Left lung (tissue), 10 donors: ENCODE results near the gene SLN. TPM values are rescaled to one million over a fixed set of nuclear protein-coding genes. Genes with fewer than 3 reads are reported as not detected.

ENCODE experiments used
- ATAC-seq: fragments of 200-7000 bp; cut with Tn5 transposase; one replicate; pipeline ENCODE4 v1.9.1; 2020; ENCODE audit warnings: moderate library complexity
- DNase-seq, 4 donors: peaks; one replicate each; pipeline ENCODE4 v3.0.0-alpha.2; 2013 to 2020
- H3K27ac ChIP-seq, 2 donors: fragments of 200-600 bp; sonication (generic) in 1 of 2; one replicate each; pipeline versions ENCODE4 v1.5.0 to v1.8.0; 2020 to 2021
- H3K27me3 ChIP-seq, 2 donors: fragments of 200-600 bp; sonication (generic) in 1 of 2; one replicate each; pipeline versions ENCODE4 v1.5.0 to v1.8.0; 2020 to 2021
- H3K36me3 ChIP-seq, 2 donors: fragments of 200-600 bp; sonication (generic) in 1 of 2; one replicate each; pipeline versions ENCODE4 v1.5.0 to v1.8.0; 2020 to 2021
- H3K4me1 ChIP-seq, 2 donors: fragments of 200-600 bp; one replicate each; pipeline ENCODE4 v1.8.0; 2021
- H3K4me3 ChIP-seq, 2 donors: fragments of 200-600 bp; sonication (generic) in 1 of 2; one replicate each; pipeline versions ENCODE4 v1.5.0 to v1.8.0; 2020 to 2021; ENCODE audit warnings: mild to moderate bottlenecking in 1 of 2
- H3K9me3 ChIP-seq, 2 donors: fragments of 200-600 bp; sonication (generic) in 1 of 2; one replicate each; pipeline versions ENCODE4 v1.5.0 to v1.8.0; 2020 to 2021
- CTCF ChIP-seq, 2 donors: fragments of 200-600 bp; sonication (generic) in 1 of 2; IDR thresholded peaks; one replicate each; pipeline versions ENCODE4 v1.5.0 to v1.8.0; 2021; ENCODE audit warnings: antibody characterized with exemption in 2 of 2
- intact Hi-C, 2 donors: fragments of 100-400 bp; cut with DNase I; formaldehyde crosslinking; loops; one replicate each; pipeline versions ENCODE4 v1.11.2 to v1.14.2; 2022
- polyA plus RNA-seq, 6 donors: library from polyadenylated mRNA; unstranded; fragments of 120-200 nt; gene quantifications; one replicate each; pipeline ENCODE4 v1.2.1, GENCODE V29; 2013; ENCODE audit not compliant: insufficient read length in 6 of 6
- total RNA-seq, 2 donors: library from RNA; stranded (reverse); fragmentation: NEBNext Ultra II Directional; extraction: Animal tissue kit (Norgen Biotek cat#: 25700); gene quantifications; one replicate each; pipeline ENCODE4 v1.2.1, GENCODE V29; 2021
- donor health status: DM: no; HTN: yes; CAD: no.
- donor health status: DM: no; HTN: no; CAD: no.

Gene SLN
- total and polyA plus RNA-seq, 8 donors: 0.23 to 2.4 (median 0.96) TPM; not detected in 5

DNA sequence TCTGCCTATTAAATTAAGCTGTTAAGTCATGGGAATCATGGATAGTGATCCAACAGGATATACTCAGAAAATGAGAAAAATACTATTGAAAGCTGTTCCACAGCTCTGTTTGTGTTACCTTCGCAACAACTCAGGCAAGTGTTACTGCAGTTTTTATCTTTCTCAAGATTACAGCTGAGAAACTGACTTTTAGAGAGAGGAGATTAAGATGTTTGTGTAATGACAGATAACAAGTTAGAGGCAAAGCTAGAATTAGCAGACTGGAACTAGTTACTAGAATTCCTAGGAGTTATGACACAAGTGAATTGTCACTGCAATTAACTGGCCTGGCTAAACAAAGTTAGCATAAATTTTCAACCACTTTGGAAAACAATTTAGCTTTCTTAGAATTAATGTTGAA, 1.6 kb downstream of the SLN start:
- H3K27ac ChIP-seq: no peak overlapping the region
- TF ChIP-seq CTCF (IDR thresholded peaks at IDR 0.05): no peak
- no peaks in the 10 kb centered on the region for H3K9me3 ChIP-seq
- no peak for ATAC-seq
- H3K4me1 ChIP-seq: no peaks in the 10 kb centered on the region
- no peak for DNase-seq
- H3K36me3 ChIP-seq: no peaks in the 10 kb centered on the region
- intact Hi-C loops: no loop called here
- no peak overlapping the region for H3K4me3 ChIP-seq
- peaks cover 0 to 4% of the 10 kb centered on the region in 2 donors for H3K27me3 ChIP-seq

GRCh38 chr11:107708792-107709191, 3.1 kb downstream of the SLN start:
- peaks cover 0 to 4% of the 10 kb centered on the region in 2 donors for H3K27me3 ChIP-seq
- H3K27ac ChIP-seq: no peak overlapping the region
- no peak for ATAC-seq
- TF ChIP-seq CTCF (IDR thresholded peaks at IDR 0.05): no peak
- no peak overlapping the region for H3K4me3 ChIP-seq
- H3K36me3 ChIP-seq: no peaks in the 10 kb centered on the region
- H3K4me1 ChIP-seq: no peaks in the 10 kb centered on the region
- H3K9me3 ChIP-seq: no peaks in the 10 kb centered on the region
- intact Hi-C loops: no loop called here
- DNase-seq: no peak

- H3K9me3 ChIP-seq: no peaks in the 10 kb centered on the region
- H3K27me3 ChIP-seq: peaks cover 0 to 4% of the 10 kb centered on the region in 2 donors
- no peak overlapping the region for H3K27ac ChIP-seq
- TF ChIP-seq CTCF (IDR thresholded peaks at IDR 0.05): no peak
- intact Hi-C loops: no loop called here
- no peak overlapping the region for H3K4me3 ChIP-seq
- no peak for ATAC-seq
- no peaks in the 10 kb centered on the region for H3K4me1 ChIP-seq
- H3K36me3 ChIP-seq: no peaks in the 10 kb centered on the region
- no peak for DNase-seq
Measured at GRCh38 chr11:107707807-107708206, 4.0 kb downstream of the SLN start.

- Histone ChIP-seq H3K27ac (no peak overlapping the region), H3K27me3 (peaks cover 0 to 4% of the 10 kb centered on the region in 2 donors), H3K36me3 (no peaks in the 10 kb centered on the region), H3K9me3 (no peaks in the 10 kb centered on the region), H3K4me1 (no peaks in the 10 kb centered on the region), H3K4me3 (no peak overlapping the region)
- intact Hi-C loops: no loop called here
- no peak for TF ChIP-seq CTCF (IDR thresholded peaks at IDR 0.05)
- DNase-seq: no peak
- ATAC-seq: no peak
Measured at GRCh38 chr11:107707215-107707671, 4.6 kb downstream of the SLN start.

DNA sequence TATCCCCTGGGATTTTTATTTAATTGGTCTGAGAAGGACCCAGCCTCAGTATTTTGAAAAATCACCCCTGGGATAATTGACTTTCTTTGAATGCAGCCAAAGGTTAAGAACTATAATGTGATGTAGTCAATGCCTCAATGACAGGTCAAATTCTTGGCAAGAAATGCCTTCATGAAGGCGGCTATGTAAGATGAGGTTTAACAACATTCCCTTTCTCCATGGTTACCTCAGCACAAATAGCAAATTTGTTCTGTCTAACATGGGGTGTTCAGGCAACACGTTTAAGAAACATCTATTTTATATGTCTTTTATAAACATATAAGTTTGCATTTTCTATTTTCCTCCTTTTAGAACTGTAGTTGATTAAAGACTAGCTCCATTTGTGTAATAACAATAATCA, 5.3 kb downstream of the SLN start:
- H3K9me3 ChIP-seq: no peaks in the 10 kb centered on the region
- intact Hi-C loops: no loop called here
- no peaks in the 10 kb centered on the region for H3K4me1 ChIP-seq
- no peak for TF ChIP-seq CTCF (IDR thresholded peaks at IDR 0.05)
- no peak for DNase-seq
- no peaks in the 10 kb centered on the region for H3K27me3 ChIP-seq
- ATAC-seq: no peak
- H3K4me3 ChIP-seq: no peak overlapping the region
- H3K27ac ChIP-seq: no peak overlapping the region
- no peaks in the 10 kb centered on the region for H3K36me3 ChIP-seq
